ENCODE data around the gene GJB5.
"Not testable (repeated sequence)": the region's sequence is repeated elsewhere in the genome, so short reads cannot be mapped to it uniquely, and the experiment has no call there.

GJB5 gene

GRCh38 chr1:34754964-34755637 is at the start of gene GJB5:
Gene GJB5 (plus strand): TSS chr1:34755047. CDS start chr1:34757331, 2,284 bp downstream.
- DNase-seq (ENCODE audit: low spot score), result no peak

- no peak for DNase-seq (ENCODE audit: low spot score)
Observed at GRCh38 chr1:34705077-34705476, 49.8 kb upstream of the GJB5 start.

- DNase-seq (ENCODE audit: low spot score), result no peak
Observed at GRCh38 chr1:34708106-34708505, 46.7 kb upstream of the GJB5 start.

GRCh38 chr1:34709547-34709946 is 45.3 kb upstream of the GJB5 start:
- DNase-seq (ENCODE audit: low spot score), result no peak

- no peak for DNase-seq (ENCODE audit: low spot score)
Observed at GRCh38 chr1:34710812-34711211, 44.0 kb upstream of the GJB5 start.

GRCh38 chr1:34711485-34711884 is 43.4 kb upstream of the GJB5 start:
- no peak for DNase-seq (ENCODE audit: low spot score)

- no peak for DNase-seq (ENCODE audit: low spot score)
Observed at GRCh38 chr1:34712007-34712688, 42.7 kb upstream of the GJB5 start.

GRCh38 chr1:34713443-34713842 is 41.4 kb upstream of the GJB5 start:
- no peak for DNase-seq (ENCODE audit: low spot score)

- no peak for DNase-seq (ENCODE audit: low spot score)
Observed at GRCh38 chr1:34714386-34714785, 40.5 kb upstream of the GJB5 start.

GRCh38 chr1:34715139-34715538 is 39.7 kb upstream of the GJB5 start:
- DNase-seq (ENCODE audit: low spot score), result no peak

- no peak for DNase-seq (ENCODE audit: low spot score)
Observed at GRCh38 chr1:34721241-34721640, 33.6 kb upstream of the GJB5 start.

GRCh38 chr1:34721646-34722355 is 33.0 kb upstream of the GJB5 start:
- DNase-seq (ENCODE audit: low spot score), result no peak

- no peak for DNase-seq (ENCODE audit: low spot score)
Observed at GRCh38 chr1:34726861-34727260, 28.0 kb upstream of the GJB5 start.

GRCh38 chr1:34730485-34730884 is 24.4 kb upstream of the GJB5 start:
- DNase-seq (ENCODE audit: low spot score), result no peak

GRCh38 chr1:34732831-34733230 is 22.0 kb upstream of the GJB5 start:
- not testable (repeated sequence) for DNase-seq (ENCODE audit: low spot score)

GRCh38 chr1:34736692-34737091 is 18.2 kb upstream of the GJB5 start:
- DNase-seq (ENCODE audit: low spot score), result no peak

- not testable (repeated sequence) for DNase-seq (ENCODE audit: low spot score)
Observed at GRCh38 chr1:34737236-34737635, 17.6 kb upstream of the GJB5 start.

GRCh38 chr1:34739613-34740012 is 15.2 kb upstream of the GJB5 start:
- no peak for DNase-seq (ENCODE audit: low spot score)

GRCh38 chr1:34740161-34740868 is 14.5 kb upstream of the GJB5 start:
- DNase-seq (ENCODE audit: low spot score), result no peak

- peak; percentile 64 for DNase-seq (ENCODE audit: low spot score)
Observed at GRCh38 chr1:34742667-34743270, 12.1 kb upstream of the GJB5 start.

- DNase-seq (ENCODE audit: low spot score), result no peak
Observed at GRCh38 chr1:34743775-34744174, 11.1 kb upstream of the GJB5 start.

- no peak for DNase-seq (ENCODE audit: low spot score)
Observed at GRCh38 chr1:34744851-34745250, 10.0 kb upstream of the GJB5 start.

All from CD4-positive, alpha-beta T cell treated with Interleukin-2 at 100 ng/mL for 4 hours (primary cell).